ENCODE measurements around the gene SPACDR.

The SPACDR gene

DNA sequence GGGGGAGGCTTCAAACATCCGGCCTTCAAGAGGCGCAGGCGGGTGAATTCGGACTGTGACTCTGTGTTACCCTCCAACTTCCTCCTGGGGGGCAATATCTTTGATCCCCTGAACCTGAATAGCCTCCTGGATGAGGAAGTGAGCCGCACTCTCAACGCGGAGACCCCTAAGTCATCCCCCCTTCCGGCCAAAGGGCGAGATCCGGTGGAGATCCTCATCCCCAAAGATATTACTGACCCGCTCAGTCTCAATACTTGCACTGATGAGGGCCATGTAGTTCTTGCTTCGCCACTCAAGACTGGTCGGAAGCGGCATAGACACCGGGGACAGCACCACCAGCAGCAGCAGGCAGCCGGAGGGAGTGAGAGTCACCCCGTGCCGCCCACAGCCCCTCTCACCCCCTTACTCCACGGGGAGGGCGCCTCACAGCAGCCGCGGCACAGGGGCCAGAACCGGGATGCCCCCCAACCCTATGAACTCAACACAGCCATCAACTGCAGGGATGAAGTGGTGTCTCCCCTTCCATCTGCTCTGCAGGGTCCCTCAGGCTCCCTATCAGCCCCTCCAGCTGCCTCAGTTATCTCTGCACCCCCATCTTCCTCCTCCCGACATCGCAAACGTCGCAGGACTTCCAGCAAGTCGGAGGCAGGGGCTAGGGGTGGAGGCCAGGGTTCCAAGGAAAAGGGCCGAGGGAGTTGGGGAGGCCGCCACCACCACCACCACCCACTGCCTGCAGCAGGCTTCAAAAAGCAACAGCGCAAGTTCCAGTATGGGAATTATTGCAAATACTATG lies 33.4 kb downstream of the SPACDR start:
- Histone ChIP-seq H3K27ac (ENCODE audit: low read length, poor library complexity, severe bottlenecking) (peak overlapping the region; percentile 64), H2BK12ac (ENCODE audit: low read length in 2 of 2) (peak overlapping the region in 1 of 2 experiments; percentile 59), H3K9me3 (ENCODE audit: control insufficient read depth, low read length) (no peaks in the 10 kb centered on the region), H3K23ac (ENCODE audit: low read length in 2 of 2) (peak overlapping the region in 1 of 2 experiments; percentile 17), H4K91ac (ENCODE audit: low read length) (peak overlapping the region; percentile 79), H3K4ac (ENCODE audit: low read depth in 1 of 2, low read length in 2 of 2) (peak overlapping the region; percentile 60 to 97), H2AFZ (ENCODE audit: low read depth, low read length) (no peak overlapping the region), H3K4me2 (ENCODE audit: low read length, poor library complexity, severe bottlenecking) (peak overlapping the region; percentile 66), H3K18ac (ENCODE audit: low read depth in 1 of 2, low read length in 2 of 2) (peak overlapping the region; percentile 82 to 99), H3K27me3 (ENCODE audit: control insufficient read depth in 1 of 2, insufficient read depth in 1 of 2, low read length in 2 of 2) (no peaks in the 10 kb centered on the region), H2BK5ac (ENCODE audit: low read depth, low read length, poor library complexity, severe bottlenecking) (no peak overlapping the region), H2BK120ac (ENCODE audit: low read depth, low read length) (peak overlapping the region; percentile 98), H3K4me3 (ENCODE audit: insufficient read depth in 1 of 2, low read depth in 1 of 2, low read length in 2 of 2) (peak overlapping the region; percentile 85 to 90), H3K4me1 (ENCODE audit: control insufficient read depth, insufficient read depth, low read depth, low read length) (peaks cover 29% of the 10 kb centered on the region), H3K36me3 (ENCODE audit: control insufficient read depth in 1 of 2, insufficient read depth in 2 of 2, low read depth in 1 of 2, low read length in 2 of 2) (peaks cover 38 to 45% of the 10 kb centered on the region in 2 experiments), H4K8ac (ENCODE audit: low read length) (peak overlapping the region; percentile 71), H3K14ac (ENCODE audit: low read length in 2 of 2) (peak overlapping the region in 1 of 2 experiments; percentile 89), H2AK5ac (ENCODE audit: low read length, severe bottlenecking) (peak overlapping the region; percentile 72), H3K79me1 (replicated peaks; ENCODE audit: low read length, poor library complexity, severe bottlenecking) (peaks cover 6% of the 10 kb centered on the region), H3K9ac (ENCODE audit: low read length) (peak overlapping the region; percentile 99), H2BK15ac (ENCODE audit: low read depth, poor library complexity, severe bottlenecking) (peak overlapping the region; percentile 12)
- WGBS: 49% methylated on average over 27 of the region's 31 CpGs
- DNase-seq: no peak

- Histone ChIP-seq H3K79me1 (replicated peaks; ENCODE audit: low read length, poor library complexity, severe bottlenecking) (peaks cover 6% of the 10 kb centered on the region), H2BK12ac (ENCODE audit: low read length in 2 of 2) (peak within 1 kb of the TSS; percentile 57 to 59), H3K9ac (ENCODE audit: low read length) (peak within 1 kb of the TSS; percentile 99), H3K36me3 (ENCODE audit: control insufficient read depth in 1 of 2, insufficient read depth in 2 of 2, low read depth in 1 of 2, low read length in 2 of 2) (peaks cover 35 to 42% of the 10 kb centered on the region in 2 experiments), H4K91ac (ENCODE audit: low read length) (peak within 1 kb of the TSS; percentile 100), H2AFZ (ENCODE audit: low read depth, low read length) (peak within 1 kb of the TSS; percentile 36), H3K9me3 (ENCODE audit: control insufficient read depth, low read length) (no peaks in the 10 kb centered on the region), H2BK5ac (ENCODE audit: low read depth, low read length, poor library complexity, severe bottlenecking) (peak within 1 kb of the TSS; percentile 99), H3K4ac (ENCODE audit: low read depth in 1 of 2, low read length in 2 of 2) (peak within 1 kb of the TSS; percentile 81 to 97), H2AK5ac (ENCODE audit: low read length, severe bottlenecking) (peak within 1 kb of the TSS; percentile 86), H2BK15ac (ENCODE audit: low read depth, poor library complexity, severe bottlenecking) (peak within 1 kb of the TSS; percentile 100), H3K4me2 (ENCODE audit: low read length, poor library complexity, severe bottlenecking) (peak within 1 kb of the TSS; percentile 66), H3K23ac (ENCODE audit: low read length in 2 of 2) (peak within 1 kb of the TSS in 1 of 2 experiments; percentile 17), H4K8ac (ENCODE audit: low read length) (peak within 1 kb of the TSS; percentile 99), H3K27ac (ENCODE audit: low read length, poor library complexity, severe bottlenecking) (peak within 1 kb of the TSS; percentile 100), H3K4me1 (ENCODE audit: control insufficient read depth, insufficient read depth, low read depth, low read length) (peaks cover 24% of the 10 kb centered on the region), H2BK120ac (ENCODE audit: low read depth, low read length) (peak within 1 kb of the TSS; percentile 98), H3K4me3 (ENCODE audit: insufficient read depth in 1 of 2, low read depth in 1 of 2, low read length in 2 of 2) (peak within 1 kb of the TSS; percentile 85 to 90), H3K14ac (ENCODE audit: low read length in 2 of 2) (peak within 1 kb of the TSS; percentile 89 to 97), H3K18ac (ENCODE audit: low read depth in 1 of 2, low read length in 2 of 2) (peak within 1 kb of the TSS; percentile 97 to 99), H3K27me3 (ENCODE audit: control insufficient read depth in 1 of 2, insufficient read depth in 1 of 2, low read length in 2 of 2) (no peaks in the 10 kb centered on the region)
- under 1% methylated on average over 69 of the region's 95 CpGs for WGBS
- DNase-seq: peak; percentile 98
Measured at GRCh38 chr7:100429637-100430492, 34.2 kb downstream of the SPACDR start, which contains the start of gene MEPCE. Gene MEPCE (plus strand): TSS chr7:100429831. CDS start chr7:100430019, 188 bp downstream.

DNA sequence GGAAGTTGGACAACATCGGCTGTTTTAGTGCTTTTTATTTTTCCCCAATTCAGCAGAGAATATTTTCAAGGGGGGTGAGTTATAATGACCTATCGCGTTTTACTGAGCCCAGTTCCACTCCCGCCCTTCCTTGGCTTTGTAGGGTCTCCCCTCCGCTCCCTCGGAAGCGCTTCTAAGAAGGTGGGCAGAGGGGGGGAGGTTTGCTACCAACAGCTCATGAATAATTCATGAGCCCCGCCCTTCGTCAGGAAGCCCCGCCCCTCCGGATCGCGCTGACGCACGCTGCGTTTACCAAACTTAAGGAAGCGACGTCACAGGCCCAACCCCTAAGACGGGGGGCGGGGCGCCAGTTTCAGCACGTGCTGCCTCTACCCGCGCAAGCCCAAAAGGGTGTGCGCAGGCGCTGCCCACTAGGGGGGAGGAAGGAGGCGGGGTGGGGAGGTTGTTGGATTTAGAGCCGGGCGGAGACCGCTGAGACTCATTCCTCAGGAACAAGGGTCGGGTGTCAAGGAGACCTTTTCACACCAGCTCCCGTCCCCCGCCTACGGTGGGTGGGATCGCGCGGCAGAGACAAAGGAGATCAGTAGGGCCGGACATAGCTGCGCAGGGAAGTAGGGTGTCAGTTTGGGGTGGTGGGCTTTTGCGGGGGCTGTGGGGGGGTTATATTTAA lies 35.0 kb downstream of the SPACDR start:
- Histone ChIP-seq H3K14ac (ENCODE audit: low read length in 2 of 2) (peak overlapping the region in 1 of 2 experiments; percentile 97), H3K4me1 (ENCODE audit: control insufficient read depth, insufficient read depth, low read depth, low read length) (peaks cover 22% of the 10 kb centered on the region), H4K8ac (ENCODE audit: low read length) (peak overlapping the region; percentile 99), H3K23ac (ENCODE audit: low read length in 2 of 2) (no peak overlapping the region), H3K79me1 (replicated peaks; ENCODE audit: low read length, poor library complexity, severe bottlenecking) (peaks cover 6% of the 10 kb centered on the region), H3K36me3 (ENCODE audit: control insufficient read depth in 1 of 2, insufficient read depth in 2 of 2, low read depth in 1 of 2, low read length in 2 of 2) (peaks cover 29 to 36% of the 10 kb centered on the region in 2 experiments), H3K4ac (ENCODE audit: low read depth in 1 of 2, low read length in 2 of 2) (peak overlapping the region; percentile 81 to 86), H2AK5ac (ENCODE audit: low read length, severe bottlenecking) (peak overlapping the region; percentile 86), H3K18ac (ENCODE audit: low read depth in 1 of 2, low read length in 2 of 2) (peak overlapping the region; percentile 97 to 99), H3K9ac (ENCODE audit: low read length) (peak overlapping the region; percentile 99), H3K9me3 (ENCODE audit: control insufficient read depth, low read length) (no peaks in the 10 kb centered on the region), H2BK15ac (ENCODE audit: low read depth, poor library complexity, severe bottlenecking) (peak overlapping the region; percentile 100), H3K4me2 (ENCODE audit: low read length, poor library complexity, severe bottlenecking) (peak overlapping the region; percentile 50), H3K4me3 (ENCODE audit: insufficient read depth in 1 of 2, low read depth in 1 of 2, low read length in 2 of 2) (peak overlapping the region; percentile 85 to 90), H3K27ac (ENCODE audit: low read length, poor library complexity, severe bottlenecking) (peak overlapping the region; percentile 100), H4K91ac (ENCODE audit: low read length) (peak overlapping the region; percentile 100), H3K27me3 (ENCODE audit: control insufficient read depth in 1 of 2, insufficient read depth in 1 of 2, low read length in 2 of 2) (no peaks in the 10 kb centered on the region), H2BK120ac (ENCODE audit: low read depth, low read length) (peak overlapping the region; percentile 92), H2BK5ac (ENCODE audit: low read depth, low read length, poor library complexity, severe bottlenecking) (peak overlapping the region; percentile 99), H2BK12ac (ENCODE audit: low read length in 2 of 2) (peak overlapping the region in 1 of 2 experiments; percentile 57), H2AFZ (ENCODE audit: low read depth, low read length) (peak overlapping the region; percentile 36)
- whole genome bisulfite sequencing: under 1% methylated on average over 39 of the region's 40 CpGs
- DNase-seq: peak; percentile 99
